Mononuclear cell (primary cell): ENCODE measurements around the gene ZNF563. TPM values are rescaled to one million over a fixed set of nuclear protein-coding genes. Genes with fewer than 3 reads are reported as not detected.
A peak's percentile ranks its signal among the peaks of the same experiment; 100 is the strongest.
"Not testable (repeated sequence)": the region's sequence is repeated elsewhere in the genome, so short reads cannot be mapped to it uniquely, and the experiment has no call there.

Source experiments
- H3K27me3 ChIP-seq: 2 replicates; pipeline ENCODE4 v1.6.0; 2011; ENCODE audit warnings: low read length, control low read depth; ENCODE audit not compliant: insufficient read depth
- H3K4me1 ChIP-seq: 2 replicates; pipeline ENCODE4 v1.5.1; 2011; ENCODE audit warnings: mild to moderate bottlenecking, low read length, control low read depth; ENCODE audit not compliant: insufficient read depth
- H3K4me3 ChIP-seq: 2 replicates; pipeline ENCODE4 v1.5.1; 2011; ENCODE audit warnings: mild to moderate bottlenecking, low read length, moderate library complexity
- H3K9me3 ChIP-seq: 2 replicates; pipeline ENCODE4 v1.5.1; 2011; ENCODE audit warnings: low read depth, mild to moderate bottlenecking, control low read depth, low read length
- total RNA-seq: library from RNA; depleted of rRNA; stranded (reverse); fragments of >200 nt; gene quantifications from one replicate; pipeline ENCODE4 v1.2.3, GENCODE V29; 2012

ZNF563 gene
- 3.1 TPM for total RNA-seq

DNA sequence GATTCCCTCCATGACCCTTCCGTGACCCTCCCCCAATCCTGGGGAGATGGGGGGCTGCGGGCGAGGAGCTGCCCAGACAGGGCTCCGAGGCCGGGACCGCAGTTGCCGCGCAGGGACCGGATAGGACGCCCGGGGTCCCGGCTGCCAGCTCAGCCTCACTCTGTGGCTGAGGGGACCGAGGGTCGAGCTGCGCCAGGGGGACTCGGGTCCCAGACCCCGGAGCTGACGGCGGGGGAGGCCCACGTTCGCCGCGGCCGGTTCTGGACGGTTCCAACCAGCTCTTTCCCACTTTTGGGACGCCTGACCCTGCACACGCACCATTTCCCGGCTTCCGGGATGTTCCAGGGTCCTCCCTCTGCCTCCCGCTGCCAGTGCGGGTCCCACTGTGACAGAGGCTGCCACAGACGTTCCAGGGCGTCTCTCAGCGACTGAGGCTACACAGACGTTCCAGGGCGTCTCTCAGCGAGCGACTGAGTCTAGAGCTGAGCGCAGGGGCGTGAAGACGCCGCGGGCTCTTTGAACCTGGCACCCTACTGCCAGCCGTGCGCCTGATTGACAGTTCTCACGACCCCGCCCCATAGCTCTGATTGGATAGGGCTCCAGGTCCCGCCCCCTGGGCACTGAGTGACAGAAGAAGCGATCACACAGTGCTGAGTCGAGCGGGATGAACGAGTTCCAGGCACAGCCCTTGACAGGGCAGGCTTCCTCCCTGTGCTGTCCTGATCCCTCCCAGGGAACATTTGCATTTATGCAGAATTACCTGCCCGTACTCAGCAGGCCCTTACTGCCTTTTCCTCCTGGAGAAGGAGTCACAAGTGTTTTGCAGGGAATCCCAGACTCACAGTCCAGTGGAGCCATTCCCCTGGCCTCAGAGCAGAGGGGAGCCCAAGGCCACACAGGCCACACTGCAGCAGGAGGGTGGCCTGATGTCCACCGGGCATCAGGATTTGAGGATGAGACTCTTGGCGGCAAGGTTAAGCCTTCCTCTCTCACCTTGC, at the start of gene ZNF563:
Gene ZNF563, minus strand, starts transcription at position 472 of the 998 bp plus-strand sequence. Its CDS starts 151 bp downstream, at position 321.
- H3K27me3 ChIP-seq: no peaks in the 10 kb centered on the region
- peaks cover 20% of the 10 kb centered on the region for H3K4me1 ChIP-seq
- H3K4me3 ChIP-seq: peak within 1 kb of the TSS; percentile 80
- H3K9me3 ChIP-seq: no peaks in the 10 kb centered on the region

DNA sequence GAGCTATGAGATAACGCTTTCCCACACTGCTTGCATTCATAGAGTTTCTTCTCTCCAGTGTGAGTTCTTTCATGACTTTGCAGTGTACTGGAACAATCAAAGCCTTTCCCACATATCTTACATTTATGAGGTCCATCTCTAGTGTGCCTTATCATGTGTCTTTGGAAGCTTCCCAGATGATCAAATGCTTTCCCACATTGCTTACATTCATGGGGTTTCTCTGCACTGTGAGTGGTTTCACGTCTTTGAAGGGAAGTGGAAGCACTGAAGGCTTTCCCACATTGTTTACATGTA, 47.0 kb upstream of the ZNF563 start:
- Histone ChIP-seq H3K4me3 (no peak overlapping the region), H3K27me3 (no peaks in the 10 kb centered on the region), H3K9me3 (peaks cover 54% of the 10 kb centered on the region), H3K4me1 (no peaks in the 10 kb centered on the region)

DNA sequence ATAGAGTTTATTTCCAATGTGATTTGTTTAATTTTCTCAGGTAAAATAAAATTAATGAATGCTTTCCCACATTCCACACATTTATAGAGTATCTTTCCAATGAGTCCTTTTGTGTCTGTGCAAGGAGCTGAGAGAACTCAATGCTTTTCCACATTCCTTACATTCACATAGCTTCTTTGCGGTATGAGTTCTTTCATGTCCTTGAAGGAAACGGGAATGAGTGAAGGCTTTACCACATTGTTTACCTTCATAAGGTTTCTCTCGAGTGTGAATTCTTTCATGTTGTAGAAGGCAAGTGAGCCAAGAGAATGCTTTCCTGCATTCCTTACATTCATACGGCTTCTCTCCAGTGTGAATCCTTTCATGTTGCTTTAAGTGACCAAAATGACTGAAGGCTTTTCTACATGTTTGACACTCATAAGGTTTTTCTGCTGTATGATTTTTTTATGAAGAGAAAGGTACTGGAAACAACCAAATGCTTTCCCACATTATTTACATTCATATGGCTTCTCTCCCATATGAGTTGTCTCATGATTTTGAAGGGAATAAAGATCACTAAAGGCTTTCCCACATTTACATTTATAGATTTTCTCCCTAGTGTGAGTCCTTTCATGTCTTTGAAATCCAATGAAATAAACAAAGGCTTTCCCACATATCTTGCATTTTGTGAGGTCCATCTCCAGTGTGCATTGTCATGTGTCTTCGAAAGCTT, 46.5 kb upstream of the ZNF563 start:
- no peaks in the 10 kb centered on the region for H3K27me3 ChIP-seq
- peaks cover 54% of the 10 kb centered on the region for H3K9me3 ChIP-seq
- H3K4me1 ChIP-seq: no peaks in the 10 kb centered on the region
- H3K4me3 ChIP-seq: no peak overlapping the region

DNA sequence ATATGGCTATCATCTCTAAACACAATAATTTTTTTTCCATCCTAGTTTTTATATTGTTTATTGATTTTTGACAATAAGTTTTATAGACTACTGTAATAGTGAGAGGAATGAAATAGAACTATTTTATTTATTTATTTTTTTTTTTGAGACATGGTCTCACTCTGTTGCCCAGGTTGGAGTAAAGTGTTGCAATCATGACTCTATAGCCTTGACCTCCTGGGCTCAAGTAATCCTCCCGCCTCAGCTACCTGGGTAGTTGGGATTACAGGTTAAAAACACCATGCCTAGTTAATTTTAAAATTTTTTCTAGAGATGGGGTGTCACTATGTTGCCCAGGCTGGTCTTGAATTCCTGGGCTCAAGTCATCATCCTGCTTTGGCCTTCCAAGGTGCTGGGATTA, 40.6 kb upstream of the ZNF563 start:
- H3K4me1 ChIP-seq: no peaks in the 10 kb centered on the region
- no peak overlapping the region for H3K4me3 ChIP-seq
- H3K9me3 ChIP-seq: peaks cover 23% of the 10 kb centered on the region
- no peaks in the 10 kb centered on the region for H3K27me3 ChIP-seq

DNA sequence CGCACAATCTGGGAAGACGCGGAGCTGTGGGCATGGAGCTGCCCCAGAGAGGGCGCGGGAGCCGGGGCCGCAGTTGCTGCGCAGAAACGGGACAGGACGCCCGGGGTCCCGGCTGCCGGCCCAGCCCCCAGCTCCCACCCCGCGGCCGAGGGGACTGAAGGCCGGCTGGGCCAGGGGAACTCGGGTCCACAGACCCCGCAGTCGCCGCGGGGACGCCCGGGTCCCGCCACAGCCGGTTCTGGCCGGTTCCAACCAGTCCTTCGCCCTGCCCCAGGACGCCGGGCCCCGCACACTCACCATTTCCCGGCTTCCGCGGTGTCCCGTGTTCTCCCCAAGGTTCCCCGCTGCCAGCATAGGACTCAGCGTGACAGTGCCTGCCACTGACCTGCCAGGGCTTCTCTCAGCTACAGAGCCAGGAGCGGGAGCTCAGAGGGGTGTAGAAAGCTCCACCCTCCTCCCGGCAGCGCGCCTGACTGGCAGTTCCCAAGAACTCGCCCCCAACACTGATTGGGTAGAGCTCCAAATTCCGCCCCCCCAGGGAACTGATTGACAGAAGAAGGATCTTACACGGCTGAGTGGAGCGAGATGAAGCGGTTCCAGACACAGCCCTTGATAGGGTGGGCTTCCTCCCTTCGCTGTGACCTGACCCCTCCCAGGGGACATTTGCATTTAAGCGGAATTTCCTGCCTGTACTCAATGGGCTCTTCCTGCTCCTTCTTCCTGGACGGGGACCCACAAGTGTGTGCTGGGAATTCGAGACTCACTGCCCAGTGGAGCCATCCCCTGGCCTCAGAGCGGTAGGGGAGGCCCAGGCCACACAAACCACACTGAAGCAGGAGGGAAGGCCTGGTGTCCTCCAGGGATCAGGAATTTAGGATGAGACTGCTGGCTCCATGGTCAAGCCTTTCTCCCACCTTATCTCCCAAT, 32.1 kb upstream of the ZNF563 start, which contains the start of gene ZNF442:
Gene ZNF442, minus strand, starts transcription at position 448 of the 927 bp plus-strand sequence. CDS start 2,052 bp downstream, outside the sequence.
- Histone ChIP-seq H3K4me1 (peaks cover 18% of the 10 kb centered on the region), H3K4me3 (peak within 1 kb of the TSS; percentile 58), H3K27me3 (no peaks in the 10 kb centered on the region), H3K9me3 (no peaks in the 10 kb centered on the region)

DNA sequence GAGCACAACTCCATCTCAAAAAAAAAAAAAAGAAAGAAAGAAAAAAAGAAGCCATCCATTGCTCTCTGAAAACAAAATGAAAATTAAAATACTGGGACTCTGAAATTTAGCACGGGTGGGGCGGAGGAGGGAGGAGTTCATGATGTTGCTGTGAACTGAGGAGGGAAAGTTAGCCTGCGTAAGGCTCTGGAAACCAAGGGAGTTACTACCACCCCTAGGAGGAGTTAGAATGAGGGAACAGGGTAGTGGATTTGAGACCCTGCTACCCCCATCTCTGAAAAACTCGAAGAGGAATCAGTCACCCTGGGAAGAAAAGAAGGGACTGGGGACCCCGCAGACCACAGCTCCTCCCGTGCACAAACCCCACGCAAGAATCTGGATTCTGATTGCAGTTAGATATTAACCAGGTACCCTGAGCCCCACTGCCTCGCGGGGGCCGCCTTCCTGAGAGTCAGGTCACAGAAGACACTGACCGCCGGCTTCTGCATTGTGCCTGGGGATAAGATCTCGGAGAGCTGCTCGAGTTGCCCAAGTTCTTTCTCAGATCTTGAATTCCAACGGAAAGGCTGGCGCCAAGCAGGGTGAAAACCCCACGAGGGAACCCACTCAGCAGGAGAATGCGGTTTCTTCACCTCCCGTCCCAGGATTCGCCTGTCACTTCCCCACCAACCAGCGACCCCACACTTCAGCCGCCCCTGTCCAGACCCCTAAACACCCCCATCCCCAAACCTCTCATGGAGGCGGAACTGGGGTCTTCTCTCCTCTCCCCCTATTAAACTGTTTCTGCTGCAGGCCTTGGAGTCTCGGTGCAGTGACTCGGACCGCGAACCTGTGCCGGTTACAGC, 31.2 kb upstream of the ZNF563 start:
- peak overlapping the region; percentile 58 for H3K4me3 ChIP-seq
- H3K27me3 ChIP-seq: no peaks in the 10 kb centered on the region
- H3K4me1 ChIP-seq: peaks cover 18% of the 10 kb centered on the region
- H3K9me3 ChIP-seq: no peaks in the 10 kb centered on the region

DNA sequence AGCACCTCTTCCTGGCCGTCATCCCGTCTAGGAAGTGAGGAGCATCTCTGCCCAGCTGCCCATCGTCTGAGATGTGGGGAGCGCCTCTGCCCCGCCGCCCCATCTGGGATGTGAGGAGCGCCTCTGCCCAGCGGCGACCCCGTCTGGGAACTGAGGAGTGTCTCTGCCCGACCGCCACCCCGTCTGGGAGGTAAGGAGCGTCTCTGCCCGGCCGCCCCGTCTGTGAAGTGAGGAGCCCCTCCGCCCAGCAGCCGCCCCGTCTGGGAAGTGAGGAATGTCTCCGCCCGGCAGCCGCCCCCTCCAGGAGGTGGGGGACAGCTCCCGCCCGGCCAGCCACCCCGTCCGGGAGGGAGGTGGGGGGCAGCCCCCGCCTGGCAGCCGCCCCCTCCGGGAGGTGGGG, 28.8 kb upstream of the ZNF563 start:
- not testable (repeated sequence) for H3K9me3 ChIP-seq

DNA sequence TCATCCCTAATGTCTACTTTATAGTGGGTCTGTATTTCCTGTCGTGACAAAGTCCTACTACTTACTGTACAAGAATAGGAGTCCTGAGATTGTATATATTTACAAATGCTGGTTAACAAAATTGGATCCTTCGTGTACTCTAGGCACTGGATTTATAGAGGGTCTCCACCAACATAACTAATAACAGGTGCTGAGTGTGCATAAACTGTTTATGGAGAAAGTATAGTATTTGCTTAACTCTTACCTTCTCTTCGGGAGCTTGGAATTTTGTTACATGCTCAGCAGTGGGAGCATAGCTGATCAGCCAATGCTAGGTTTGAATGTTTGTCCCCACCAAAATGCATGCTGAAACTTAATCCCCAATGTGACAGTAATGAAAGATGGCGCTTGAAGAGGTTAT, 19.9 kb upstream of the ZNF563 start:
- Histone ChIP-seq H3K9me3 (peaks cover 54% of the 10 kb centered on the region), H3K4me3 (no peak overlapping the region)

More for the DNA sequence above, 28.8 kb upstream of the ZNF563 start:
- peaks cover 18% of the 10 kb centered on the region for H3K4me1 ChIP-seq
- H3K27me3 ChIP-seq, H3K4me3 ChIP-seq: not testable (repeated sequence)

DNA sequence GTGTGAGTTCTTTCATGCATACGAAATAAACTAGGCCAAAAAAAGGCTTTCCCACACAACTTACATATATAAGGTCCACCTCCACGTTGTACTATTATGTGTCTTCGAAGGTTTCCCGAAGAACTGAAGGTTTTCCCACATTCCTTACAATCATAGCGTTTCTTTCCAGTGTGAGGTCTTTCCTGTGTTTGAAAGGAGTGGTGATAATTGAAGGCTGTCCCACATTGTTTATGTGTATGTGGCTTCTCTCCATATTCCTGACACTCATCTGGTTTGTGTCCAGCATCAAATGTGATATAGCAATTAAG, 17.4 kb upstream of the ZNF563 start:
- Histone ChIP-seq H3K27me3 (no peaks in the 10 kb centered on the region), H3K4me3 (no peak overlapping the region), H3K4me1 (no peaks in the 10 kb centered on the region), H3K9me3 (peaks cover 55% of the 10 kb centered on the region)

More for the DNA sequence above, 19.9 kb upstream of the ZNF563 start:
- no peaks in the 10 kb centered on the region for H3K27me3 ChIP-seq
- no peaks in the 10 kb centered on the region for H3K4me1 ChIP-seq

DNA sequence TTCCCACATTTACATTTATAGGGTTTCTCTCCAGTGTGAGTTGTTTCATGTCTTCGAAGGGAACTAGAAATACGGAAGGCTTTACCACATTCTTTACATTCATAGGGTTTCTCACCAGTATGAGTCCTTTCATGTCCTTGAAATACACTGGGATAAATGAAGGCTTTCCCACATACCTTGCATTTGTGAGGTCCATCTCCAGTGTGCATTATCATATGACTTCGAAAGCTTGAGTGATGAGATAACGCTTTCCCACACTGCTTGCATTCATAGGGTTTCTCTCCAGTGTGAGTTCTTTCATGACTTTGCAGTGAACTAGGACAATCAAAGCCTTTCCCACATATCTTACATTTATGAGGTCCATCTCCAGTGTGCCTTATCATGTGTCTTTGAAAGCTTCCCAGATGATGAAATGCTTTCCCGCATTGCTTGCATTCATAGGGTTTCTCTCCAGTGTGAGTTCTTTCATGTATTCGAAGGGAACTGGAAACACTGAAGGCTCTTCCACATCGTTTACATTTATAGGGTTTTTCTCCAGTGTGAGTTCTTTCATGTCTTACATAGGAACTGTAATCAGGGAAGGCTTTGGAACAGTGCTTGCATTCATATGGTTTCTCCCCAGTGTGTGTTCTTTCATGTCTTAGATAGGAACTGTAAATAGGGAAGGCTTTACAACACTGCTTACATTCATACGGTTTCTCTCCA, 16.9 kb upstream of the ZNF563 start:
- no peaks in the 10 kb centered on the region for H3K27me3 ChIP-seq
- peaks cover 55% of the 10 kb centered on the region for H3K9me3 ChIP-seq
- no peak overlapping the region for H3K4me3 ChIP-seq
- no peaks in the 10 kb centered on the region for H3K4me1 ChIP-seq

DNA sequence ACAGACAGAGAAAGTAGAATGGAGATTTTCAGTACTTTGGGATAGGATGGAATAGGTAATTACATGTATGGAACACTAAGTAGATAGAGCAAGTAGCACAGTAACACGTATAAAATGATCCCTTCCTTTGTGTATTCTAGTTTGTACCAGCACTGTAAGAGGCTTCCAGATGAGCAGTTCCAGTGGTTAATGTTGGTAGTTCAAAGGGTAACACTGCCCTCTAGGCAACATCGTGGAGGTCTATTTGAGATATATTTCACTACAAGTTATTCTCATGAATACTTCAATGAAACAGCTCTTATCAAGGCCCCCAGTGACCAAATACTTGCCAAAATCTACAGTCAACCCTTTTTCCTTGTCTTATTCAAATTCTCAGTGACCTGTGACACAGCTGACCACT, 13.5 kb upstream of the ZNF563 start:
- Histone ChIP-seq H3K4me3 (no peak overlapping the region), H3K27me3 (no peaks in the 10 kb centered on the region), H3K9me3 (peaks cover 38% of the 10 kb centered on the region), H3K4me1 (no peaks in the 10 kb centered on the region)

DNA sequence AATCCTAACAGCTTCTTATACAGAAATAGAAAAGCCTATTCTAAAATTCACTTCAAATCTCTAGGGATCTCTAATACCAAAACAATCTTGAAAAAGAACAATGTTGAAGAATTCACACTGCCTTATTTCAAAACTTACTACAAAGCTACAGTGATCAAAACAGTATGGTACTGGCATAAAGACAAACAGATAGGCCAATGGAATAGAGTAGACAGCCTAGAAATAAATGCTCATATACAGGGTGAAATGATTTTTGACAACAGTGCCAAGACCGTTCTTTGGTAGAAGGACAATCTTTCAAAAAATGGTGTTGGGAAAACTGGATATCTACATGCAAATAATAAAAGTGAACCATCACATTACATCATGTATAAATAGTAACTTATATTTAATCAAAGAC, 11.8 kb upstream of the ZNF563 start:
- Histone ChIP-seq H3K9me3 (peaks cover 24% of the 10 kb centered on the region), H3K4me3 (no peak overlapping the region), H3K4me1 (no peaks in the 10 kb centered on the region), H3K27me3 (no peaks in the 10 kb centered on the region)

DNA sequence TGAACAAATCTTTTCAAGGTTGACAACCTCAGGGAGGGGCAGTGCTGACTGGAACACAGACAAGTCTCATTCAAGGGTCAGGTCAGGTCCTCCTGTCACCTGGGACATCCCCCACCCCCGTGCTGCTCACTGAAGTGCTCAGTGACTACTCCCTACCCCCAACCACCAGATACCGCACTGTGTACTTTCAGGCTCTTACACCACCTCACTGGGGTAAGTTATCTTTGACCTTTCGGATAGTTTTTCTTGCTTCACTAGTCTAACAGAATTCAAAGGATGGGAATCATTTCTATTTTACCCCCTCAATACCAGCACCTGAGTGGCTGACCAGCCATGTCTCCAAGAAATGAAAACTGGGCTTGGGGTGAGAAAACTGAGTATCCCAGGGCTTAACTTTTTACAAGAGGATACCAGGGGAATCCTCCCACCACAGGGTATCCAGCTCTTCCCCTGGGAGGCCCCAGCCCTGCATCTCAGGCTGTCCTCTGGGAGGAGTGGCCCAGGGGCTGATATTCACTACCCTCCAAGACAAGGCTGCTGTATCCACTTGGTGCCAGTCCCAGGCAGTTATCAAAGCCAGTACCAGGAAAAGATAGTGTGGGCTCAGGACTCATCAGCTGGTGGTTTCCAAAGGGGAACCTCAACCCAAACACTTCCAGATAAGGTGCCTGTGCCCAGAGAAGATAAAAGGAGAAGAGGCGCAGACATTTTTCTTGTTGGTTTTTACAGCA, 2.1 kb downstream of the ZNF563 start:
- no peaks in the 10 kb centered on the region for H3K27me3 ChIP-seq
- peaks cover 20% of the 10 kb centered on the region for H3K4me1 ChIP-seq
- no peaks in the 10 kb centered on the region for H3K9me3 ChIP-seq
- H3K4me3 ChIP-seq: no peak overlapping the region
